ENCODE data around the gene NACA. TPM values are rescaled to one million over a fixed set of nuclear protein-coding genes. Genes with fewer than 3 reads are reported as not detected.
A peak's percentile ranks its signal among the peaks of the same experiment; 100 is the strongest.
"Not testable (repeated sequence)": the region's sequence is repeated elsewhere in the genome, so short reads cannot be mapped to it uniquely, and the experiment has no call there.

NACA gene
- total RNA-seq, 3 donors from 2014 or later: 507 to 753 (median 639) TPM

DNA sequence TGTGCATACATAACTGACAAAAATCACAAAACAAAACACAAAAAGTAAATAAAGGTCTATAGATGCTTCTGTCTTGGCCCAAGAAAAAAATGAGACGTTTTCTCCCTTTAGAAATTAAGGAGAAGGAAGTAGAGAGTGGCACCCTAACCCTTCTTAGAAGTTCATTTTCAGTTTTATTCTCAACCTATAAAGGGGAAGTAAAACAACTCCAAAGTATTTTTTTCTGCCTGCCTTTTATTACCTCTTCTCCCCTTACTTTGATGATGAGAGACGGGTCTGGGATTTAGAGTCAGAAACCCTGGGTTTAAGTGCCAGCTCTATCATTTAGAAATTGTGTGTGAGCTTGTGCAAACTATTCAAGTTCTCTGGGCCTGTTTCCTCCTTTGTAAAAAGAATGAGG is 24.3 kb upstream of the NACA start:
- no peaks in the 10 kb centered on the region for H3K9me3 ChIP-seq
- no peaks in the 10 kb centered on the region for H3K4me1 ChIP-seq (ENCODE audit: low read depth)
- no peak overlapping the region for H3K4me3 ChIP-seq
- no peak for TF ChIP-seq CTCF (IDR thresholded peaks at IDR 0.05)
- H3K36me3 ChIP-seq (ENCODE audit: low read depth): no peaks in the 10 kb centered on the region
- DNase-seq: no peak
- intact Hi-C loops (cut with DNase I, micrococcal nuclease): no loop called here
- no peak for ATAC-seq

DNA sequence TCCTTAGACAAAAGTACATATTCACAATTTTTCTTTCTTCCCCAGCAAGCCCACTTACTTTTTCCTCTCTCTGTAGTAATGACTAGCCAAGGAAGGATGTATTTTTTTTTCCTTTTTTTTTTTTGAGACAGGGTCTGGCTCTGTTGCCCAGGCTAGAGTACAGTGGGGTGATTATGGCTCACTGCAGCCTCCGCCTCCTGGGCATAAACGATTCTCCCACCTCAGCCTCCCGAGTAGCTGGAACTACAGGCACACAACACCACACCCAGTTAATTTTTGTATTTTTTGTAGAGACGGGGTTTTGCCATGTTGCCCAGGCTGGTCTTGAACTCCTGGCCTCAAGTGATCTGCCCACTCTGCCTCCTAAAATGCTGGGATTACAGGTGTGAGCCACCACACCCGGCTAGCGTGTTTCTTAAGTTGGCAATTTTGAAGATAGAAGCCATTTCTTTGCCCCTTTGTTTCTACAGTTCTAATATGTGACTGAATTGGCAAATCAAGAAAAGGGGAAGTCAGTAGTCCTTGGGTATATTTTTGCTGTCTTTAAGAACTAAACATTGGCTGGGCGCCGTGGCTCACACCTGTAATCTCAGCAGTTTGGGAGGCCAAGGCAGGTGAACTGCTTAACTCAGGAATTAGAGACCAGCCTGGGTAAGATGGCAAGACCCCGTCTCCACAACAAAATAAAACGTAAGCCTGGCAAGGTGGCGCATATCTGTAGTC is 3.2 kb upstream of the NACA start:
- ATAC-seq: no peak
- no peak for TF ChIP-seq CTCF (IDR thresholded peaks at IDR 0.05)
- H3K36me3 ChIP-seq (ENCODE audit: low read depth): no peaks in the 10 kb centered on the region
- H3K4me3 ChIP-seq: no peak overlapping the region
- no peak for DNase-seq
- H3K4me1 ChIP-seq (ENCODE audit: low read depth): peaks cover 3% of the 10 kb centered on the region
- intact Hi-C loops (cut with DNase I, micrococcal nuclease): no loop called here
- no peaks in the 10 kb centered on the region for H3K9me3 ChIP-seq

DNA sequence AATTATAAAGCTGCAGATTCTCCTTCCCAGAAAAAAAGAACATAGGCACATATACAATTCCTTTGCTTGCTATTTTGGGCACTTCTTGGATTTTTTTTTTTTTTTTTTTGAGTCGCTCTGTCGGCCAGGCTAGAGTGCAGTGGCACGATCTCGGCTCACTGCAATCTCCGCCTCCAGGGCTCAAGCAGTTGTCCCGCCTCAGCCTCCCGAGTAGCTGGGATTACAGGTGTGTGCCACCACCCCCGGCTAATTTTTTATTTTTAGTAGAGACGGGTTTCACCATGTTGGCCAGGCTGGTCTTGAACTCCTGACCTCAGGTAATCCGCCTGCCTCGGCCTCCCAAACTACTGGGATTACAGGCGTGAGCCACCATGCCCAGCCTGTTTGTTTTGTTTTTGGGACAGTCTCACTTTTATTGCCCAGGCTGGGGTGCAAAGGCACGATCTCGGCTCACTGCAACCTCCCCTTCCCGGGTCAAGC is 1.1 kb upstream of the NACA start:
- H3K36me3 ChIP-seq (ENCODE audit: low read depth); ATAC-seq; DNase-seq; H3K4me3 ChIP-seq; intact Hi-C loops (cut with DNase I, micrococcal nuclease); H3K9me3 ChIP-seq: not testable (repeated sequence)
- peaks cover 23% of the 10 kb centered on the region for H3K4me1 ChIP-seq (ENCODE audit: low read depth)

GRCh38 chr12:56725723-56726102 is 614 bp upstream of the NACA start:
- ATAC-seq: no peak
- no peak overlapping the region for H3K4me3 ChIP-seq
- H3K9me3 ChIP-seq: no peaks in the 10 kb centered on the region
- peaks cover 26% of the 10 kb centered on the region for H3K4me1 ChIP-seq (ENCODE audit: low read depth)
- DNase-seq: no peak
- no peaks in the 10 kb centered on the region for H3K36me3 ChIP-seq (ENCODE audit: low read depth)
- TF ChIP-seq CTCF (IDR thresholded peaks at IDR 0.05): no peak
- intact Hi-C loops (cut with DNase I, micrococcal nuclease): no loop called here

DNA sequence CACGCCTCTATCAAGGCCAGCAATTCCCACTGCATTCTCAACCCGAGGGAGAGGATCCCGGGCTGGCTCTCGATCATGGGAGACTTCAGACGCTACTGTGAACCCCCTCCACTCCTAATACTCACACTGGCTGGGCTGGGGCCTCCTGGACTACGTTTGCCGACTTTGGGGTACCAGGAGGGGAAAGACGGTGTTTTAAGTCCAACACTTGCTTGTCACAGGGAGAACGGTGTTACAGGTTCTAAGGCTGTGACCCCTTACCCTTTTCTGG is 463 bp downstream of the NACA start:
- no peaks in the 10 kb centered on the region for H3K36me3 ChIP-seq (ENCODE audit: low read depth)
- peaks cover 34% of the 10 kb centered on the region for H3K4me1 ChIP-seq (ENCODE audit: low read depth)
- no peaks in the 10 kb centered on the region for H3K9me3 ChIP-seq
- peak overlapping the region; percentile 87 for H3K4me3 ChIP-seq
- no peak for TF ChIP-seq CTCF (IDR thresholded peaks at IDR 0.05)
- DNase-seq: peak in 1 of 3 donors; percentile 42
- ATAC-seq: peak; percentile 18
- intact Hi-C loops (cut with DNase I, micrococcal nuclease): no loop called here

DNA sequence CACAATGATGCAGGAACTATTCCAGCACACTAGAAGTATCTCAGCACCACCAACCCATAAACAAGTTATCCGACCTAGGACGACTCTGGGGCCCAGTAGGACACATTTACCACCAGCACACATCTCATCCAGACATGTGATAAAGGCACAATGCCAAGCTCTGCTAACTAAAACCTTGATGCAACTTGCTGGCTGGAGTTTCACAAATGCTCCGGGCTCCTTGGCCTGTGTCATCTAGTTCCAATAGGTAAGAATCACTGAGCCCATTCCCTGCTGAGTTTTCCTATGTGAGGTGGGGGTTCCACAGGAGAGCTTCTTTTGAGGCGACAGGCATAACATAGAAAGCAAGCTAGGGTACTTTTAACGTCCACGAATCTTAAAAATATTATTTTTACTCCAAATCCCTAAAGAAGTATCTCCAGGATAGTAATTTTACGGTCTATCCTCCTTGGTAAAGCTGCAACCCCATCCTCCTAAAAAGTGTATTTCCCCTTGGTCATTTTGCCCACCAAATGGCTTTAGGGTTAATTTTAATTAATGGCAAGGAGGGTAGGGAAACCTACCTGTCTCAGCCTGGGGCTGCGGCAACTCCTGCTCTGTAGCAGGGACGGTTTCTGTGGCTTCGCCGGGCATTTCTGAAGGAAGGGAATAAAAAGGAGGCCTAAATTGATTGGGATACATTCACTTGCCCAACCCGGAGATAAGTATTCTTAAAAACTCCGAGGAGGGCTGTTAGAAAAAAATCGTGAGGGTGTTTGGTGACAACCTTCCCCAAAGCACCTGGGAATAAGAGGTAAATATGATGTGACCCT is 1.0 kb downstream of the NACA start:
- intact Hi-C loops (cut with DNase I, micrococcal nuclease): no loop called here
- Histone ChIP-seq H3K4me1 (ENCODE audit: low read depth) (peaks cover 37% of the 10 kb centered on the region), H3K9me3 (no peaks in the 10 kb centered on the region), H3K36me3 (ENCODE audit: low read depth) (no peaks in the 10 kb centered on the region), H3K4me3 (peak overlapping the region; percentile 87)
- TF ChIP-seq CTCF (IDR thresholded peaks at IDR 0.05): no peak
- DNase-seq (peak in 2 of 3 donors; percentile 39 to 70), ATAC-seq (no peak)
